Mammary epithelial cell (primary cell): ENCODE measurements around the gene AS3MT.

Experiments
- CTCF ChIP-seq, 2 donors: IDR thresholded peaks in 1 of 2; conservative IDR thresholded peaks in 1 of 2; 2 replicates each; pipeline ENCODE4 v1.5.1; 2011 to 2012; ENCODE audit warnings: inconsistent platforms in 2 of 2, low read length in 2 of 2, mild to moderate bottlenecking in 2 of 2, control low read depth in 1 of 2, low read depth in 1 of 2; ENCODE audit not compliant: insufficient read depth in 1 of 2; ENCODE audit errors: extremely low read depth in 1 of 2
- EZH2 ChIP-seq: IDR thresholded peaks from 2 replicates; pipeline ENCODE4 v1.6.1; 2012; ENCODE audit warnings: low read length, inconsistent platforms, borderline replicate concordance

GRCh38 chr10:102919992-102920739, 50.9 kb downstream of the AS3MT start:
- TF ChIP-seq CTCF (conservative IDR thresholded peaks at IDR 0.05 in 1 of 2, IDR thresholded peaks at IDR 0.05 in 1 of 2; ENCODE audit: extremely low read depth in 1 of 2, insufficient read depth in 1 of 2, low read depth in 1 of 2, low read length in 2 of 2) (no peak), EZH2 (no peak)
